Heart left ventricle (tissue), 16 donors: ENCODE data around the gene PLPPR3. TPM values are rescaled to one million over a fixed set of nuclear protein-coding genes. Genes with fewer than 3 reads are reported as not detected.

ENCODE experiments used
- ATAC-seq, 4 donors: fragments of 200-7000 bp; cut with Tn5 transposase; one replicate each; pipeline ENCODE4 v1.9.1; 2020 to 2022; ENCODE audit warnings: moderate library complexity in 4 of 4, mild to moderate bottlenecking in 3 of 4, moderate number of reproducible peaks in 1 of 4
- DNase-seq, 5 donors: peaks; one replicate each; pipeline ENCODE4 v3.0.0-alpha.2; 2020
- H3K27ac ChIP-seq, 12 donors: fragments of 200-600 bp; sonication (generic) in 4 of 12; one replicate each; pipeline versions ENCODE4 v1.5.0 to v1.8.0; 2016 to 2022; ENCODE audit warnings: mild to moderate bottlenecking in 2 of 12
- H3K27me3 ChIP-seq, 9 donors: fragments of 200-600 bp; sonication (generic) in 2 of 9; one replicate each; pipeline versions ENCODE4 v1.5.1 to v1.8.0; 2016 to 2022; ENCODE audit warnings: mild to moderate bottlenecking in 3 of 9
- H3K36me3 ChIP-seq, 9 donors: fragments of 200-600 bp; sonication (generic) in 2 of 9; one replicate each; pipeline versions ENCODE4 v1.5.0 to v1.8.0; 2018 to 2022; ENCODE audit warnings: mild to moderate bottlenecking in 2 of 9
- H3K4me1 ChIP-seq, 12 donors: fragments of 200-600 bp; sonication (generic) in 4 of 12; one replicate each; pipeline versions ENCODE4 v1.5.0 to v1.8.0; 2016 to 2022; ENCODE audit warnings: mild to moderate bottlenecking in 3 of 12
- H3K4me3 ChIP-seq, 12 donors: fragments of 200-600 bp; sonication (generic) in 4 of 12; one replicate each; pipeline versions ENCODE4 v1.5.0 to v1.8.0; 2017 to 2022; ENCODE audit warnings: mild to moderate bottlenecking in 9 of 12, moderate library complexity in 4 of 12
- H3K9me3 ChIP-seq, 12 donors: fragments of 200-600 bp; sonication (generic) in 4 of 12; one replicate each; pipeline versions ENCODE4 v1.5.0 to v1.8.0; 2016 to 2022; ENCODE audit warnings: mild to moderate bottlenecking in 1 of 12
- POLR2A ChIP-seq, 2 donors: fragments of 450-650 bp; IDR thresholded peaks; one replicate each; pipeline ENCODE4 v1.6.1; 2017; ENCODE audit warnings: antibody characterized with exemption in 2 of 2, mild to moderate bottlenecking in 2 of 2, moderate library complexity in 2 of 2
- WGBS, 4 donors: extraction: QIAGEN DNeasy Blood & Tissue Kit in 2 of 4; methylation state at CpG; one replicate each; pipeline versions ENCODE4 v1.1.5 to v1.1.7; 2013 to 2018; 5-methylcytosine and 5-hydroxymethylcytosine counted together
- intact Hi-C, 10 donors: fragments of 100-400 bp; cut with DNase I; formaldehyde crosslinking; loops; one replicate each; pipeline versions ENCODE4 v1.11.1 to v1.14.2; 2022
- polyA plus RNA-seq, 2 donors: library from polyadenylated mRNA; stranded (reverse); fragments of 200-250 nt; gene quantifications; one replicate each; pipeline ENCODE4 v1.2.3, GENCODE V29; 2013
- total RNA-seq, 9 donors: library from RNA; depleted of rRNA in 2 of 9; stranded (reverse); fragments of >200 nt in 2 of 9; fragmentation: NEBNext Ultra II Directional in 3 of 9; extraction: Animal tissue kit (Norgen Biotek cat#: 25700) in 3 of 9; gene quantifications; one replicate each; pipeline versions ENCODE4 v1.1.0 to v1.2.4, GENCODE V29; 2016 to 2023
- TF ChIP-seq, protein P1 (sequence below), 12 donors: fragments of 200-600 bp; sonication (generic) in 4 of 12; IDR thresholded peaks; one replicate each; pipeline versions ENCODE4 v1.5.0 to v1.8.0; 2018 to 2022; ENCODE audit warnings: antibody characterized with exemption in 12 of 12, mild to moderate bottlenecking in 5 of 12
- donor health status: ischemic (EF 13 %, LVEDD 7.1; RV severe dilation, severe dysfunction).
- donor health status: healthy with polysubstance abuse.
- donor health status: DM: no; HTN: yes; CAD: no.
- donor health status: DM: no; HTN: no; CAD: no.
- donor health status: ischemic (EF 25% LVEDD 6.9; RV normal size, moderate dysfunction).
- donor health status: ischemic (EF 25% LVEDD 5.7; RV mildly dilated, moderate dysfunction).
- donor health status: healthy.
- donor health status: DM: yes; HTN: yes; CAD: no.
- donor health status: ischemic (EF 35%, LVEDD 5.7; RV mildly dilated, moderate dysfunction).
- donor health status: nonischemic (EF 11% LVEDD 7.7; RV severe dilation, severe dysfunction).
- donor health status: DM: yes; HTN: yes; CAD: no.
- donor health status: PGD.
- donor health status: ischemic (EF 29% LVEDD 5.4; RV normal size, mild dysfunction).
- donor health status: nonischemic (EF 23%, LVEDD 6.1; RV moderate dilation, normal function).

PLPPR3 gene
- total and polyA plus RNA-seq, 11 donors: 0.10 to 0.50 (median 0.14) TPM; not detected in 8

DNA sequence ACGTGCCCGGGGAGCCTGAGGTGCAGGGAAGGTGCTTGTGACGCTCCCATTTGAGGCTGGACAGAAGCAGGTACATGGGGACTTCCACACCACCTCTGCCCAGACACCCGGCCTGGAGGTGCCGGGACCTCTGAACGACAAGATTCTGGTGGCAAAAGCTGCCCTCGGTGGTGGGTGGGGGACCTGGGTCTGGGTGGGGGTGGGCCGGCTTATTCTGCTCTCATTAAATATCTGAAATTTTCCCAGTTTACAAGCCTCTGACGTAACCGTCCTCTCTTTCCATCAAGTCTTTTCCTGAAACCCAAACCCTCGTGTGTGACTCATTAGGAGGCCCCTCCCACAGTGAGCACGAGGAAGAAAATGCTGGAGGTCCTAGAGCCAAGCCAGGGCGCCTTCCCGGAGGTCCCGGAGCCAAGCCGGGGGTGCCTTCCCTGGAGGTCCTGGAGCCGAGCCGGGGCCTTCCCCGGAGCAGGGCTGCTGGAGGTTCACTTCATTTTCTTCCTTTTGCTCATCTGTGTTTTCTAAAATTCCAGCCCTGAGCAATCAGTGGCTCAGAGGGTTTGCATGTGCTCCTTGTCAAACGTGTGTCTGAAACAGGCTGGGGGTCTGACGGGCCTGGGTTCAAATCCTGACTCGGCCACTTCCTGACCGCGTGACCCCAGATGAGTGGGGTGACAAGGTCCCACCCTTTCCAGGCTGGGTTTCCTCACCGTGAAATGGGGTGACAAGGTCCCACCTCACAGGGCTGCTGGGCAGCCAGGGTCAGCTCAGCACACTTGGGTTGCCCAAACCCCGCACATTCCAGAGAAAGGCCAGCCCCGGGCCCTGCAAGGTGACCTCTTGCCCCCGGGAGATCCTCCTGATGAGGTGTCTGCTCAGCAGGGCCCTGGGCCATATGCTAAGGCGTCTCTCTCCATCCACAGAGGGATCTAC is 47.8 kb upstream of the PLPPR3 start:
- 77 to 82% (median 82%) methylated on average over 24 to 29 of the region's 29 CpGs for WGBS, 4 donors
- DNase-seq: peak in 4 of 5 donors; percentile 66 to 78 (median 70)
- peaks cover 0 to 28% (median 8%) of the 10 kb centered on the region in 12 donors for H3K4me1 ChIP-seq
- no peak overlapping the region for H3K4me3 ChIP-seq
- TF ChIP-seq, protein P1, sequence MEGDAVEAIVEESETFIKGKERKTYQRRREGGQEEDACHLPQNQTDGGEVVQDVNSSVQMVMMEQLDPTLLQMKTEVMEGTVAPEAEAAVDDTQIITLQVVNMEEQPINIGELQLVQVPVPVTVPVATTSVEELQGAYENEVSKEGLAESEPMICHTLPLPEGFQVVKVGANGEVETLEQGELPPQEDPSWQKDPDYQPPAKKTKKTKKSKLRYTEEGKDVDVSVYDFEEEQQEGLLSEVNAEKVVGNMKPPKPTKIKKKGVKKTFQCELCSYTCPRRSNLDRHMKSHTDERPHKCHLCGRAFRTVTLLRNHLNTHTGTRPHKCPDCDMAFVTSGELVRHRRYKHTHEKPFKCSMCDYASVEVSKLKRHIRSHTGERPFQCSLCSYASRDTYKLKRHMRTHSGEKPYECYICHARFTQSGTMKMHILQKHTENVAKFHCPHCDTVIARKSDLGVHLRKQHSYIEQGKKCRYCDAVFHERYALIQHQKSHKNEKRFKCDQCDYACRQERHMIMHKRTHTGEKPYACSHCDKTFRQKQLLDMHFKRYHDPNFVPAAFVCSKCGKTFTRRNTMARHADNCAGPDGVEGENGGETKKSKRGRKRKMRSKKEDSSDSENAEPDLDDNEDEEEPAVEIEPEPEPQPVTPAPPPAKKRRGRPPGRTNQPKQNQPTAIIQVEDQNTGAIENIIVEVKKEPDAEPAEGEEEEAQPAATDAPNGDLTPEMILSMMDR (IDR thresholded peaks at IDR 0.05): no peak
- TF ChIP-seq POLR2A (IDR thresholded peaks at IDR 0.05): no peak
- ATAC-seq: peak in 3 of 4 donors; percentile 14 to 68 (median 58)
- H3K36me3 ChIP-seq: peaks cover 0 to 48% (median 24%) of the 10 kb centered on the region in 9 donors
- intact Hi-C loops: loop anchor here in 5 of 10 donors (5.0 to 10.0 kb wide), 5 partner anchors 43 to 115 kb away; partner anchors contain the start of genes KISS1R (in 3 of the 5), WDR18 (in 2 of the 5) and R3HDM4 (in 1 of the 5)
- peak overlapping the region in 9 of 12 donors; percentile 19 to 85 (median 60) for H3K27ac ChIP-seq
- H3K27me3 ChIP-seq: no peaks in the 10 kb centered on the region
- no peaks in the 10 kb centered on the region for H3K9me3 ChIP-seq

DNA sequence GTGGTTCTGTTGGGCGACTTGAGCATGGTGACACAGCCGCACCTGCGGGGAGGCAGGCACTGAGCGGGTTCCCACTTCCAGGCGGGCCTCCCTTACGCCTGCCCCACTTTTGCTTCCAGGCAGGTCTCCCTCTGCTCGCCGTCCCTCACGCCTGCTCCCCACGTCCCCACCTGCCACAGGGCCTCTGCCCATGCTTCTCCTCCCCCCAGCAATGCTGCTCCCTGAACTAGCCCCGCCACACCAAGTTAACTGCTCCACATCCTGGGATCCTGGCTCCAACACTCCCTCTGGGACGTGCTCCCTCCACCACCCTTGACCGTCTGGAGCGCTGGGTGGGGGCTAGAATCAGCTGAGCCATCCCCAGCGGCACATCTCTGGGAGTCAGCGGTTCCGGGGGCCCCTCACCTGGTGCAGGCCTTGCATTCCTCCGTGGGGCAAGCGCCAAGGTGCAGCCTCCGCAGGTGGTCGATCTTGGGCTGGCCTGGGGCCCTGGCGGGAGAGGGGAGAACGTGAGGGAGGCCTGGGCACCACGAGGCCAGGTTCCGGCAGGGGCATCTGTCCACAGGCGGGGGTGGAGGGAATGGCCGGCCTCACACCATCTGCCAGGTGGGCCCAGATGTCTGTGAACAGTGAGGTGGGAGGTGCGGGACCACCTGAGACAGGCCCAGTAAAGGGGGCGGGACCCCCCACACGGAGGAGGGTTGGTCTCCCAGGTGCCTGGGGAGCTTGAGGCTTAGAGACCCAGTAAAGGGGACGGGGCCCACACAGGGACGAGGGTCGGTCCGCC is 46.9 kb upstream of the PLPPR3 start:
- H3K27ac ChIP-seq: peak overlapping the region in 8 of 12 donors; percentile 19 to 85 (median 68)
- H3K36me3 ChIP-seq: peaks cover 0 to 39% (median 18%) of the 10 kb centered on the region in 9 donors
- 91 to 94% (median 93%) methylated on average over 28 to 34 of the region's 34 CpGs for WGBS, 4 donors
- DNase-seq: no peak
- intact Hi-C loops: loop anchor here in 5 of 10 donors (5.0 to 10.0 kb wide), 4 partner anchors 49 to 116 kb away; partner anchors contain the start of genes KISS1R (in 3 of the 5) and WDR18 (in 2 of the 5)
- H3K27me3 ChIP-seq: no peaks in the 10 kb centered on the region
- no peak for ATAC-seq
- peaks cover 0 to 31% (median 11%) of the 10 kb centered on the region in 12 donors for H3K4me1 ChIP-seq
- H3K4me3 ChIP-seq: no peak overlapping the region
- no peaks in the 10 kb centered on the region for H3K9me3 ChIP-seq
- no peak for TF ChIP-seq POLR2A (IDR thresholded peaks at IDR 0.05)
- TF ChIP-seq, protein P1 (IDR thresholded peaks at IDR 0.05): no peak

DNA sequence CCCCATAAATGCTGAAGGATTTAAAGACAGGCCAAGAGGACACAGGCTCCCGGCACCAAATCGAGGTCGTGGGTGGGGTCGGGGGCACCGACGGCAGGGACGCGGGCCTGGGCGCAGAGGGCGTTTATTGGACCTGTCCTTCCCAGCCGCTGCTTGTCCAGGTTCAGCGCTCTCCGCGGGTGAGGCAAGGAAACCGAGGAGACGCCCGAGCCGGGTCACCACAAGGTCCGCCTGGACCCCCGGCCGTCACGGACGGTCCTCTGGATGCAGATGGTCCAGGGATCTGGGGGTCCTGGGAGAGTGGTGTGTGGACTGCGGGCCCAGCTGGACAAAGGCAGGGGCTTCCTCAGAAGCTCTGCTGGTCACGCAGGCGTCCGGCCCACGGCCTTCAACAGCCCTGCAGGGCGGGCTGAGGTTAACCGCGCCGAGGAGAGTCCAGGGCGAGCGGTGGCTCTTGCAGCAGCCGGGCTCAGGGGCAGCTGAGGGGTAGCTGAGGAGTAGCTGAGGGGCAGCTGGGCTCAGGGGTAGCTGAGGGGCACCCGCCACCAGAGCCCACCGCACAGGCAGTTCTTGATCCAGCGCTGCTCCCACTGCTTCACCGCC is 46.2 kb upstream of the PLPPR3 start:
- Histone ChIP-seq H3K27me3 (peaks cover 0 to 5% (median 0%) of the 10 kb centered on the region in 9 donors), H3K9me3 (no peaks in the 10 kb centered on the region), H3K36me3 (peaks cover 0 to 36% (median 14%) of the 10 kb centered on the region in 9 donors), H3K27ac (peak overlapping the region in 1 of 12 donors; percentile 85), H3K4me1 (peaks cover 0 to 31% (median 12%) of the 10 kb centered on the region in 12 donors), H3K4me3 (no peak overlapping the region)
- no peak for ATAC-seq
- no peak for DNase-seq
- TF ChIP-seq, protein P1 (IDR thresholded peaks at IDR 0.05): no peak
- no peak for TF ChIP-seq POLR2A (IDR thresholded peaks at IDR 0.05)
- intact Hi-C loops: loop anchor here in 5 of 10 donors (5.0 to 10.0 kb wide), 4 partner anchors 49 to 117 kb away; partner anchors contain the start of genes KISS1R (in 3 of the 5) and WDR18 (in 2 of the 5)
- WGBS, 4 donors: 94 to 96% (median 94%) methylated on average over 31 to 39 of the region's 39 CpGs
